D341Med (cell line): ENCODE results near the gene SPRYD7.
A peak's percentile ranks its signal among the peaks of the same experiment; 100 is the strongest.
"Not testable (repeated sequence)": the region's sequence is repeated elsewhere in the genome, so short reads cannot be mapped to it uniquely, and the experiment has no call there.

ENCODE experiments used
- DNase-seq: peaks from one replicate; pipeline ENCODE4 v3.0.0; 2012; ENCODE audit warnings: low spot score

Gene SPRYD7

GRCh38 chr13:49936075-49936967 lies at the start of gene SPRYD7:
TSS of gene SPRYD7 (minus strand) at chr13:49936340. CDS start at chr13:49936235, 105 bp downstream.
- peak; percentile 98 for DNase-seq

GRCh38 chr13:49985129-49985528 lies 49.0 kb upstream of the SPRYD7 start:
- no peak for DNase-seq

- no peak for DNase-seq
Measured at GRCh38 chr13:49980266-49980665, 44.1 kb upstream of the SPRYD7 start.

GRCh38 chr13:49977992-49978391 lies 41.9 kb upstream of the SPRYD7 start:
- DNase-seq = no peak

- DNase-seq = peak; percentile 70
Measured at GRCh38 chr13:49976314-49977258, 40.4 kb upstream of the SPRYD7 start.

GRCh38 chr13:49975826-49976225 lies 39.7 kb upstream of the SPRYD7 start:
- DNase-seq = no peak

- DNase-seq = no peak
Measured at GRCh38 chr13:49972709-49973108, 36.6 kb upstream of the SPRYD7 start.

- no peak for DNase-seq
Measured at GRCh38 chr13:49967456-49967855, 31.3 kb upstream of the SPRYD7 start.

GRCh38 chr13:49958321-49958720 lies 22.2 kb upstream of the SPRYD7 start:
- no peak for DNase-seq

- DNase-seq = no peak
Measured at GRCh38 chr13:49956131-49956530, 20.0 kb upstream of the SPRYD7 start.

- DNase-seq = no peak
Measured at GRCh38 chr13:49954674-49955455, 18.7 kb upstream of the SPRYD7 start.

- no peak for DNase-seq
Measured at GRCh38 chr13:49953560-49953959, 17.4 kb upstream of the SPRYD7 start.

- no peak for DNase-seq
Measured at GRCh38 chr13:49951754-49952535, 15.8 kb upstream of the SPRYD7 start.

- not testable (repeated sequence) for DNase-seq
Measured at GRCh38 chr13:49948777-49949270, 12.7 kb upstream of the SPRYD7 start.

- DNase-seq = no peak
Measured at GRCh38 chr13:49939321-49939720, 3.2 kb upstream of the SPRYD7 start.

GRCh38 chr13:49938921-49939320 lies 2.8 kb upstream of the SPRYD7 start:
- DNase-seq = no peak

GRCh38 chr13:49938314-49938713 lies 2.2 kb upstream of the SPRYD7 start:
- no peak for DNase-seq

- DNase-seq = no peak
Measured at GRCh38 chr13:49936968-49937273, 781 bp upstream of the SPRYD7 start.

- DNase-seq = peak; percentile 63
Measured at GRCh38 chr13:49935171-49936074, 717 bp downstream of the SPRYD7 start.

- DNase-seq = no peak
Measured at GRCh38 chr13:49933511-49933910, 2.6 kb downstream of the SPRYD7 start.
